ENCODE measurements around the gene NUP188. TPM values are rescaled to one million over a fixed set of nuclear protein-coding genes. Genes with fewer than 3 reads are reported as not detected.
A peak's percentile ranks its signal among the peaks of the same experiment; 100 is the strongest.

NUP188 gene
- total and polyA plus RNA-seq, 2 of the 13 experiments (the other 11 are each of a cell fraction or from before 2014, with no cell fraction given): 28.0 to 38.5 TPM

GRCh38 chr9:128913995-128914772 is 33.3 kb upstream of the NUP188 start (continued):
- TF ChIP-seq ZFP36 (IDR thresholded peaks at IDR 0.05; ENCODE audit: borderline replicate concordance, low read depth, low read length, partially characterized antibody): no peak
- no peak for TF ChIP-seq PRDM4 (CRISPR knock-in tag; IDR thresholded peaks at IDR 0.05; ENCODE audit: borderline replicate concordance)
- TF ChIP-seq PREB (CRISPR knock-in tag; IDR thresholded peaks at IDR 0.05): no peak
- TF ChIP-seq ZFP91 (CRISPR knock-in tag; IDR thresholded peaks at IDR 0.05; ENCODE audit: borderline replicate concordance): no peak
- 0 out of 2 replicates have a peak, but pooled peaks have one; percentile 44 for TF ChIP-seq TBX2 (CRISPR knock-in tag; IDR thresholded peaks at IDR 0.05; ENCODE audit: borderline replicate concordance)
- TF ChIP-seq SAFB2 (CRISPR knock-in tag; IDR thresholded peaks at IDR 0.05; ENCODE audit: borderline replicate concordance, low read depth): no peak
- TF ChIP-seq GRHL1 (CRISPR knock-in tag; conservative IDR thresholded peaks at IDR 0.05): no peak
- TF ChIP-seq U2AF2 (IDR thresholded peaks at IDR 0.05; ENCODE audit: low read depth, low read length): no peak
- TF ChIP-seq RBAK (CRISPR knock-in tag; IDR thresholded peaks at IDR 0.05): no peak
- no peak for TF ChIP-seq ZNF558 (CRISPR knock-in tag; IDR thresholded peaks at IDR 0.05; ENCODE audit: borderline replicate concordance)
- 0 out of 2 replicates have a peak, but pooled peaks have one; percentile 43 for TF ChIP-seq WIZ (CRISPR knock-in tag; IDR thresholded peaks at IDR 0.05)
- no peak for TF ChIP-seq ZNF530 (CRISPR knock-in tag; IDR thresholded peaks at IDR 0.05; ENCODE audit: low read depth)
- no peak for TF ChIP-seq MTF2 (CRISPR knock-in tag; IDR thresholded peaks at IDR 0.05; ENCODE audit: borderline replicate concordance)
- no peak for TF ChIP-seq ZNF780A (CRISPR knock-in tag; IDR thresholded peaks at IDR 0.05)
- TF ChIP-seq NR2F1 (CRISPR knock-in tag; IDR thresholded peaks at IDR 0.05): no peak
- no peak for TF ChIP-seq ZNF138 (CRISPR knock-in tag; IDR thresholded peaks at IDR 0.05; ENCODE audit: low read depth)
- no peak for TF ChIP-seq ZNF746 (CRISPR knock-in tag; IDR thresholded peaks at IDR 0.05)
- TF ChIP-seq TCF7 (IDR thresholded peaks at IDR 0.05; ENCODE audit: low read depth): no peak
- no peak for TF ChIP-seq SMAD1 (CRISPR knock-in tag; IDR thresholded peaks at IDR 0.05; ENCODE audit: borderline replicate concordance, low read depth)

Data from HepG2 (cell line).